H1 (cell line): ENCODE data around the gene FAF2.

Source experiments
- ATF2 ChIP-seq: IDR thresholded peaks from 2 replicates; pipeline ENCODE4 v1.6.1; 2012; ENCODE audit warnings: low read length, inconsistent platforms
- CBX5 ChIP-seq: fragments of 300-800, 300-1000 bp; sonication (generic); IDR thresholded peaks from 2 replicates; pipeline ENCODE4 v1.7.1; 2016; ENCODE audit warnings: antibody characterized with exemption, low read length, low read depth
- CTCF ChIP-seq, 3 experiments: IDR thresholded peaks; 1 replicate in 2 of 3; 2 replicates in 1 of 3; pipeline versions ENCODE4 v1.5.1 to v1.6.1; 2011; ENCODE audit warnings: low read length in 3 of 3, mild to moderate bottlenecking in 3 of 3, inconsistent platforms in 2 of 3, low read depth in 1 of 3, moderate library complexity in 1 of 3; ENCODE audit not compliant: insufficient read depth in 1 of 3; ENCODE audit errors: control extremely low read depth in 1 of 3
- EP300 ChIP-seq, 2 experiments: IDR thresholded peaks; 1 replicate in 1 of 2; 2 replicates in 1 of 2; pipeline ENCODE4 v1.6.1; 2011 to 2012; ENCODE audit warnings: low read depth in 2 of 2, low read length in 2 of 2, mild to moderate bottlenecking in 2 of 2, borderline replicate concordance in 1 of 2, inconsistent platforms in 1 of 2, moderate library complexity in 1 of 2
- EZH2 ChIP-seq: fragments of 200-600 bp; sonication (generic); IDR thresholded peaks from 2 replicates; pipeline ENCODE4 v1.7.1; 2012; ENCODE audit warnings: low read depth, mild to moderate bottlenecking, moderate library complexity, low read length, inconsistent platforms; ENCODE audit not compliant: severe bottlenecking
- KDM1A ChIP-seq: fragments of 200-600, 300-600 bp; sonication (generic); IDR thresholded peaks from 2 replicates; pipeline ENCODE4 v1.7.1; 2016; ENCODE audit warnings: mild to moderate bottlenecking, low read length, borderline replicate concordance
- POLR2AphosphoS5 ChIP-seq: IDR thresholded peaks from 2 replicates; pipeline ENCODE4 v1.6.1; 2011; ENCODE audit warnings: low read depth, low read length
- SP1 ChIP-seq: IDR thresholded peaks from 2 replicates; pipeline ENCODE4 v1.6.1; 2011; ENCODE audit warnings: low read depth, low read length
- TAF1 ChIP-seq: IDR thresholded peaks from 2 replicates; pipeline ENCODE4 v1.6.1; 2011; ENCODE audit warnings: mild to moderate bottlenecking, low read depth, low read length
- YY1 ChIP-seq: IDR thresholded peaks from 2 replicates; pipeline ENCODE4 v1.6.1; 2011; ENCODE audit warnings: low read depth, mild to moderate bottlenecking, low read length

DNA sequence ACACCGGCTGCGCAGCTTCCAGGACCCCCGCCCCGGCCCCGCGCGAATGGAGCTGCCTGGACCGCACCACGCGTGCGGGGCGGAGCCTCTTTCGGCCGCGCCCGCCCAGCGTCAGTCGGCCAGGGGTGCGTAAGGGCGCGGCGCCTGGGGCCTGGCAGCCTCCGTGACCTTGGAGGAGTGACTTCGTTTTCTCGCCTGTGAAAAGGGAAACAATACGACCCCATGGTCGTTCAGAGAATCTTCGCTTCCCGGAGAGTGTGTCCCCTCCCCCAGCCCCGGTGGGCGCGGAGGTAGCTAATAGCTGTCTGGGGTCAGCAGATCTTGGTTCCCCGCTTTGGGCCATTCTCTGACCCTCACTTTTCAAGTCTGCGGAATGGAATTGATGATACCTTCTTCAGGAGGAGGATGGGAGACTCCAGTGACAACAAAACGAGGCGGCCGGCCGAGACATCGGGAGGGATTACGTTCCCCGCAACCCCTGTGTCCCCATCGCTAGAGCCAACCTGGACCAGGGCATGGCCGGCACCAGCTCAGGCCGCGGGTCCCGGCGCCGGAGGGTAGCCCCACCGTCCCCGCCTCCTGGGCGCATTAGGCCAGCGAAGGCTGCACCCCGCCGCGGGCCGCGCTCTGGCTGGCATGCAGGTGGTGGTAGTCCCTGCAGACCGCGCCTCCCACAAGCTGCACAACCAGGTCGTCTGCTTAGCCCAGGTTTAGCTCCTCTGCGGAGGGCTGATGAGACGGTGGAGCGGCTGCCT, 95.4 kb downstream of the FAF2 start:
- no peak for TF ChIP-seq CBX5
- no peak for TF ChIP-seq EZH2
- TF ChIP-seq CTCF (IDR thresholded peaks at IDR 0.05; ENCODE audit: control extremely low read depth in 1 of 3, insufficient read depth in 1 of 3, low read depth in 1 of 3, low read length in 3 of 3), result no peak
- TF ChIP-seq POLR2AphosphoS5, result no peak; the same call in 1 of the 2 replicates
- TF ChIP-seq ATF2, result no peak
- TF ChIP-seq EP300 (IDR thresholded peaks at IDR 0.05; ENCODE audit: borderline replicate concordance in 1 of 2, low read depth in 2 of 2, low read length in 2 of 2), result no peak
- peak; percentile 29; the same call in 1 of the 2 replicates for TF ChIP-seq KDM1A
- no peak for TF ChIP-seq SP1
- peak; percentile 13; the same call in 1 of the 2 replicates for TF ChIP-seq YY1
- 0 out of 2 replicates have a peak, but pooled peaks have one; percentile 24 for TF ChIP-seq TAF1
